Heart right ventricle (tissue), 16 donors: ENCODE measurements around the gene PKD1L1. TPM values are rescaled to one million over a fixed set of nuclear protein-coding genes. Genes with fewer than 3 reads are reported as not detected.

Experiments used
- ATAC-seq, 8 donors: fragments of 200-7000 bp; cut with Tn5 transposase; one replicate each; pipeline ENCODE4 v1.9.1; 2020; ENCODE audit warnings: mild to moderate bottlenecking in 8 of 8, moderate library complexity in 8 of 8, moderate number of reproducible peaks in 1 of 8
- DNase-seq, 2 donors: peaks; one replicate each; pipeline ENCODE4 v3.0.0-alpha.2; 2020
- H3K27ac ChIP-seq, 10 donors: fragments of 200-600 bp; sonication (generic) in 2 of 10; one replicate each; pipeline versions ENCODE4 v1.5.0 to v1.8.0; 2020 to 2022; ENCODE audit warnings: mild to moderate bottlenecking in 3 of 10
- H3K27me3 ChIP-seq, 7 donors: fragments of 200-600 bp; one replicate each; pipeline ENCODE4 v1.8.0; 2021 to 2022; ENCODE audit warnings: mild to moderate bottlenecking in 2 of 7
- H3K36me3 ChIP-seq, 9 donors: fragments of 200-600 bp; sonication (generic) in 1 of 9; one replicate each; pipeline versions ENCODE4 v1.5.0 to v1.8.0; 2020 to 2022; ENCODE audit warnings: mild to moderate bottlenecking in 2 of 9
- H3K4me1 ChIP-seq, 9 donors: fragments of 200-600 bp; sonication (generic) in 1 of 9; one replicate each; pipeline versions ENCODE4 v1.5.0 to v1.8.0; 2020 to 2022; ENCODE audit warnings: mild to moderate bottlenecking in 4 of 9
- H3K4me3 ChIP-seq, 10 donors: fragments of 200-600 bp; sonication (generic) in 2 of 10; one replicate each; pipeline versions ENCODE4 v1.5.0 to v1.8.0; 2020 to 2022; ENCODE audit warnings: mild to moderate bottlenecking in 7 of 10, moderate library complexity in 2 of 10
- H3K9me3 ChIP-seq, 11 donors: fragments of 200-600 bp in 10 of 11; sonication (generic) in 2 of 11; one replicate each; pipeline versions ENCODE4 v1.5.0 to v1.8.0; 2013 to 2022; ENCODE audit warnings: mild to moderate bottlenecking in 2 of 11, control low read depth in 1 of 11, moderate library complexity in 1 of 11
- CTCF ChIP-seq, 9 donors: fragments of 200-600 bp; sonication (generic) in 2 of 9; IDR thresholded peaks; one replicate each; pipeline versions ENCODE4 v1.5.0 to v1.8.0; 2021 to 2022; ENCODE audit warnings: antibody characterized with exemption in 9 of 9, mild to moderate bottlenecking in 5 of 9, moderate library complexity in 1 of 9
- WGBS, 2 donors: extraction: QIAGEN DNeasy Blood & Tissue Kit; methylation state at CpG; one replicate each; pipeline ENCODE4 v1.1.7; 2013; ENCODE audit warnings: inconsistent platforms in 1 of 2; 5-methylcytosine and 5-hydroxymethylcytosine counted together
- intact Hi-C, 10 donors: fragments of 100-400 bp; cut with DNase I; formaldehyde crosslinking; loops; one replicate each; pipeline versions ENCODE4 v1.11.1 to v1.14.2; 2022
- polyA plus RNA-seq, 2 donors: library from polyadenylated mRNA; stranded (reverse); fragments of 200-250 nt; gene quantifications; one replicate each; pipeline ENCODE4 v1.2.3, GENCODE V29; 2013
- total RNA-seq, 10 donors: library from RNA; stranded (reverse); fragmentation: NEBNext Ultra II Directional in 3 of 10; extraction: Animal tissue kit (Norgen Biotek cat#: 25700) in 3 of 10; gene quantifications; one replicate each; pipeline versions ENCODE4 v1.2.1 to v1.2.4, GENCODE V29; 2021 to 2023
- donor health status: Arrhythmogenic right ventricular cardiomyopathy.
- donor health status: ischemic (EF 13 %, LVEDD 7.1; RV severe dilation, severe dysfunction).
- donor health status: healthy with polysubstance abuse.
- donor health status: DM: no; HTN: yes; CAD: no.
- donor health status: DM: no; HTN: no; CAD: no.
- donor health status: ischemic (EF 25% LVEDD 6.9; RV normal size, moderate dysfunction).
- donor health status: ischemic (EF 25% LVEDD 5.7; RV mildly dilated, moderate dysfunction).
- donor health status: healthy.
- donor health status: DM: yes; HTN: yes; CAD: no.
- donor health status: Ischemic cardiomyopathy.
- donor health status: ischemic (EF 35%, LVEDD 5.7; RV mildly dilated, moderate dysfunction).
- donor health status: nonischemic (EF 11% LVEDD 7.7; RV severe dilation, severe dysfunction).
- donor health status: DM: yes; HTN: yes; CAD: no.
- donor health status: PGD.
- donor health status: ischemic (EF 29% LVEDD 5.4; RV normal size, mild dysfunction).
- donor health status: nonischemic (EF 23%, LVEDD 6.1; RV moderate dilation, normal function).

The PKD1L1 gene
- total and polyA plus RNA-seq, 12 donors, result 1.5 to 4.7 (median 2.4) TPM

- Histone ChIP-seq H3K36me3 (no peaks in the 10 kb centered on the region), H3K27me3 (no peaks in the 10 kb centered on the region), H3K4me3 (no peak overlapping the region), H3K4me1 (peaks cover 0 to 9% (median 0%) of the 10 kb centered on the region in 9 donors), H3K9me3 (peaks cover 0 to 9% (median 0%) of the 10 kb centered on the region in 11 donors), H3K27ac (no peak overlapping the region)
- ATAC-seq (no peak), DNase-seq (no peak)
- 96 to 100% methylated on average over 1 of the region's 1 CpG for WGBS, 2 donors
- intact Hi-C loops, result no loop called here
- TF ChIP-seq CTCF (IDR thresholded peaks at IDR 0.05), result no peak
Observed at GRCh38 chr7:47777531-47778152, 170.6 kb downstream of the PKD1L1 start.

GRCh38 chr7:47776335-47776734, 171.9 kb downstream of the PKD1L1 start:
- Histone ChIP-seq H3K4me3 (no peak overlapping the region), H3K27me3 (no peaks in the 10 kb centered on the region), H3K4me1 (peaks cover 0 to 3% (median 0%) of the 10 kb centered on the region in 9 donors), H3K36me3 (no peaks in the 10 kb centered on the region), H3K27ac (no peak overlapping the region), H3K9me3 (peaks cover 0 to 9% (median 0%) of the 10 kb centered on the region in 11 donors)
- TF ChIP-seq CTCF (IDR thresholded peaks at IDR 0.05), result no peak
- intact Hi-C loops, result no loop called here
- ATAC-seq, result no peak
- WGBS, 2 donors, result 96 to 100% methylated on average over 1 of the region's 1 CpG
- no peak for DNase-seq

GRCh38 chr7:47775238-47775637, 173.0 kb downstream of the PKD1L1 start:
- Histone ChIP-seq H3K27ac (no peak overlapping the region), H3K36me3 (no peaks in the 10 kb centered on the region), H3K4me3 (no peak overlapping the region), H3K27me3 (no peaks in the 10 kb centered on the region), H3K4me1 (peaks cover 0 to 3% (median 0%) of the 10 kb centered on the region in 9 donors), H3K9me3 (peaks cover 0 to 9% (median 0%) of the 10 kb centered on the region in 11 donors)
- DNase-seq (no peak), ATAC-seq (no peak)
- no peak for TF ChIP-seq CTCF (IDR thresholded peaks at IDR 0.05)
- intact Hi-C loops, result no loop called here
- WGBS, 2 donors, result 63 to 74% methylated on average over 2 of the region's 2 CpGs

GRCh38 chr7:47772492-47772891, 175.8 kb downstream of the PKD1L1 start:
- Histone ChIP-seq H3K9me3 (peaks cover 0 to 3% (median 0%) of the 10 kb centered on the region in 11 donors), H3K27me3 (no peaks in the 10 kb centered on the region), H3K4me3 (no peak overlapping the region), H3K4me1 (peaks cover 0 to 3% (median 0%) of the 10 kb centered on the region in 9 donors), H3K27ac (no peak overlapping the region), H3K36me3 (no peaks in the 10 kb centered on the region)
- ATAC-seq, result no peak
- 95 to 97% methylated on average over 4 of the region's 4 CpGs for WGBS, 2 donors
- no peak for DNase-seq
- intact Hi-C loops, result no loop called here
- TF ChIP-seq CTCF (IDR thresholded peaks at IDR 0.05), result no peak
